Subcutaneous adipose tissue (tissue), 4 donors: ENCODE results near the gene DOK3. TPM values are rescaled to one million over a fixed set of nuclear protein-coding genes. Genes with fewer than 3 reads are reported as not detected.

Source experiments
- total RNA-seq, 4 donors: library from RNA; depleted of rRNA; stranded (reverse); fragments of >200 nt; gene quantifications; one replicate each; pipeline ENCODE4 v1.1.0, GENCODE V29; 2016
- TF ChIP-seq, protein P1 (sequence below): fragments of 450-650 bp; IDR thresholded peaks from one replicate; pipeline ENCODE4 v1.5.1; 2016; ENCODE audit warnings: low read depth, mild to moderate bottlenecking, control low read depth, antibody characterized with exemption, moderate library complexity

DOK3 gene
- total RNA-seq, 4 donors from 2014 or later: 8.5 to 20.6 (median 11.0) TPM

DNA sequence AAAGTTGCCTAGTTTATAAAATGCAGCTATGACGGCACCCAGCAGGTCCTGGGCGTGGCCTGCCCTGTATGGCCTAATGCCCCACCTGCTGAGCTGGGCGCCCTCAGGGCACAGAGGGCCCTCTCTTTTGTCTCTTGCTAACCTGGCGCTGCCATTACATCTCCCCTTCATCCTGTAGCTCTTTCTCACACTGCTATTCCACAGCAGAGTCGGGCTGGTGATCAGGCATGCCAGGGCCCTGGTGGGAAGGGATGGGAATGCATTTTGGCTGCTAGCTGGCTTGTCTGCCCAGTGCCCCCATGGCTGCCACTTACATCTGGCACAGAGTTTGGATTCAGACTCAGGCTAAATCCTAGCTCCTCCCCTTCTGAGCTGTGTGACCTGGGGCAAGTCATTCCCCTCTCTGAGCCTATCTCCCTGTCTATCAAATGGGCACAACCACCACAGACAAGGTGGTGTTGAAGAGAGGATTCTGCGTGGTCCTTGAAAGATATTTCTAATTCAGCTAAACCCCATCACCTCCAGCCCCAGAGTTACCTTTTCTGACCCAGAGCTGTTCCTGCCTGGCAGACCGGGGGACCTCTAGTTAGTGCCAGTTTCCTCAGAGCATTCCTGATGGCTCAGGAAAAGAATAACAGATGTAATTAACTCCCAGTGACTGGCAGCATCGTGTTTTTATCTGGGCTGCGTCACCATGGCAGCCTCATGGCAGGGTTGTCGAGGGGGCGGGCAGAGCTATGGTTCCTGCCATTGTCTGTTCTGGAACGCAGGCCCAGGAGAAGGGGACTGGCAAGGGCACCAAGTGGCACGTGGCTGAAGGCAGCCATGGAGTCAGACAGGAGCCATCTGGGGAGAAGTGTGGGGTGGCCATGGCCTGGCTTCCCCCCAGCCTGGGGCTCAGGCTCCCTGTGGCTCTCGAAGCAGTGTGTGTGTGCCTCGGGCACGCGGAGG lies 56.7 kb downstream of the DOK3 start:
- TF ChIP-seq, protein P1, sequence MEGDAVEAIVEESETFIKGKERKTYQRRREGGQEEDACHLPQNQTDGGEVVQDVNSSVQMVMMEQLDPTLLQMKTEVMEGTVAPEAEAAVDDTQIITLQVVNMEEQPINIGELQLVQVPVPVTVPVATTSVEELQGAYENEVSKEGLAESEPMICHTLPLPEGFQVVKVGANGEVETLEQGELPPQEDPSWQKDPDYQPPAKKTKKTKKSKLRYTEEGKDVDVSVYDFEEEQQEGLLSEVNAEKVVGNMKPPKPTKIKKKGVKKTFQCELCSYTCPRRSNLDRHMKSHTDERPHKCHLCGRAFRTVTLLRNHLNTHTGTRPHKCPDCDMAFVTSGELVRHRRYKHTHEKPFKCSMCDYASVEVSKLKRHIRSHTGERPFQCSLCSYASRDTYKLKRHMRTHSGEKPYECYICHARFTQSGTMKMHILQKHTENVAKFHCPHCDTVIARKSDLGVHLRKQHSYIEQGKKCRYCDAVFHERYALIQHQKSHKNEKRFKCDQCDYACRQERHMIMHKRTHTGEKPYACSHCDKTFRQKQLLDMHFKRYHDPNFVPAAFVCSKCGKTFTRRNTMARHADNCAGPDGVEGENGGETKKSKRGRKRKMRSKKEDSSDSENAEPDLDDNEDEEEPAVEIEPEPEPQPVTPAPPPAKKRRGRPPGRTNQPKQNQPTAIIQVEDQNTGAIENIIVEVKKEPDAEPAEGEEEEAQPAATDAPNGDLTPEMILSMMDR: no peak

Other genes starting within 250 kb of the DOK3 start
- 10 to 100 TPM; 19.4 to 35.6 (median 26.3) TPM for gene RAB24, start 206.1 kb downstream of the DOK3 start, total RNA-seq
- 10 to 100 TPM; 55.1 to 58.6 (median 56.7) TPM for gene PRELID1, start 206.0 kb downstream of the DOK3 start, total RNA-seq
- 10 to 100 TPM in 1 of 4 donors, 1 to 10 TPM in 2, under 1 TPM in 1; 0.82 to 13.0 (median 6.7) TPM for gene MXD3, start 197.9 kb downstream of the DOK3 start, total RNA-seq
- gene LMAN2, start 158.2 kb downstream of the DOK3 start, total RNA-seq: 100 to 1,000 TPM in 3 of 4 donors, 10 to 100 TPM in 1; 93.6 to 158 (median 129) TPM
- gene RGS14, start 151.9 kb downstream of the DOK3 start, total RNA-seq: 10 to 100 TPM in 1 of 4 donors, 1 to 10 TPM in 3; 7.0 to 16.4 (median 7.5) TPM
- not detected for gene SLC34A1, start 125.4 kb downstream of the DOK3 start, total RNA-seq
- not detected for gene PFN3, start 109.2 kb downstream of the DOK3 start, total RNA-seq
- gene F12, start 100.3 kb downstream of the DOK3 start, total RNA-seq: 1 to 10 TPM in 1 of 4 donors, under 1 TPM in 2, not detected in 1; 0.51 to 2.0 (median 0.98) TPM
- gene GRK6, start 83.2 kb downstream of the DOK3 start, total RNA-seq: 10 to 100 TPM in 3 of 4 donors, 1 to 10 TPM in 1; 9.3 to 22.6 (median 19.7) TPM
- gene PRR7, start 63.0 kb downstream of the DOK3 start, total RNA-seq: 1 to 10 TPM in 2 of 4 donors, under 1 TPM in 2; 0.44 to 1.4 (median 0.90) TPM
- gene DBN1, start 36.2 kb downstream of the DOK3 start, total RNA-seq: 10 to 100 TPM; 25.2 to 50.9 (median 37.6) TPM
- 10 to 100 TPM; 11.2 to 43.1 (median 16.6) TPM for gene PDLIM7, start 12.2 kb downstream of the DOK3 start, total RNA-seq
- gene DDX41, start 7.1 kb upstream of the DOK3 start, total RNA-seq: 10 to 100 TPM; 63.0 to 70.4 (median 64.8) TPM
- 10 to 100 TPM; 25.8 to 95.5 (median 35.5) TPM for gene FAM193B, start 44.7 kb upstream of the DOK3 start, total RNA-seq
- gene TMED9, start 82.4 kb upstream of the DOK3 start, total RNA-seq: 100 to 1,000 TPM in 1 of 4 donors, 10 to 100 TPM in 3; 51.1 to 102 (median 73.6) TPM
- gene B4GALT7, start 90.3 kb upstream of the DOK3 start, total RNA-seq: 10 to 100 TPM; 16.1 to 35.2 (median 20.8) TPM